Measurements from ENCODE around the gene HS3ST1.

- no peak for TF ChIP-seq CTCF (IDR thresholded peaks at IDR 0.05)
- TF ChIP-seq ZFX (IDR thresholded peaks at IDR 0.05; ENCODE audit: borderline replicate concordance) = no peak
Measured at GRCh38 chr4:11471618-11472017, 42.9 kb upstream of the HS3ST1 start.
